ENCODE measurements around the gene HIRIP3. TPM values are rescaled to one million over a fixed set of nuclear protein-coding genes. Genes with fewer than 3 reads are reported as not detected.
"Not testable (repeated sequence)": the region's sequence is repeated elsewhere in the genome, so short reads cannot be mapped to it uniquely, and the experiment has no call there.

The HIRIP3 gene
- total RNA-seq, 1 experiment from 2014 or later, result 31.6 TPM

GRCh38 chr16:29959821-29960220 is 35.6 kb downstream of the HIRIP3 start:
- DNase-seq (ENCODE audit: low spot score), result not testable (repeated sequence)

- DNase-seq (ENCODE audit: low spot score), result no peak
Measured at GRCh38 chr16:29959293-29959692, 36.1 kb downstream of the HIRIP3 start.

- no peak for DNase-seq (ENCODE audit: low spot score)
Measured at GRCh38 chr16:29958756-29959155, 36.7 kb downstream of the HIRIP3 start.

- no peak for DNase-seq (ENCODE audit: low spot score)
Measured at GRCh38 chr16:29951625-29952365, 43.6 kb downstream of the HIRIP3 start.

GRCh38 chr16:29950806-29951461 is 44.5 kb downstream of the HIRIP3 start:
- no peak for DNase-seq (ENCODE audit: low spot score)

- DNase-seq (ENCODE audit: low spot score), result no peak
Measured at GRCh38 chr16:29947897-29948296, 47.5 kb downstream of the HIRIP3 start.

- DNase-seq (ENCODE audit: low spot score), result peak; percentile 100
Measured at GRCh38 chr16:29943846-29944799, 51.3 kb downstream of the HIRIP3 start.

Other genes with a start within 250 kb of the HIRIP3 start
- 0.09 TPM in 1 of 2 replicates, not detected in the other for gene C16orf54, start 249.6 kb downstream of the HIRIP3 start, total RNA-seq (2014; rRNA removed; shearing (Covaris generic))
- not detected in 2 replicates for gene ZG16, start 217.4 kb downstream of the HIRIP3 start, total RNA-seq (2014; rRNA removed; shearing (Covaris generic))
- gene KIF22, start 204.9 kb downstream of the HIRIP3 start, total RNA-seq (2014; rRNA removed; shearing (Covaris generic)), result 118 and 129 TPM in 2 replicates
- 205 and 254 TPM in 2 replicates for gene MAZ, start 189.1 kb downstream of the HIRIP3 start, total RNA-seq (2014; rRNA removed; shearing (Covaris generic))
- gene PRRT2, start 183.4 kb downstream of the HIRIP3 start, total RNA-seq (2014; rRNA removed; shearing (Covaris generic)), result 3.3 and 7.4 TPM in 2 replicates
- gene PAGR1, start 179.5 kb downstream of the HIRIP3 start, total RNA-seq (2014; rRNA removed; shearing (Covaris generic)), result 41.8 and 55.0 TPM in 2 replicates
- gene MVP, start 175.2 kb downstream of the HIRIP3 start, total RNA-seq (2014; rRNA removed; shearing (Covaris generic)), result 239 and 243 TPM in 2 replicates
- 112 and 119 TPM in 2 replicates for gene CDIPT, start 132.4 kb downstream of the HIRIP3 start, total RNA-seq (2014; rRNA removed; shearing (Covaris generic))
- 22.1 and 24.9 TPM in 2 replicates for gene SEZ6L2, start 96.1 kb downstream of the HIRIP3 start, total RNA-seq (2014; rRNA removed; shearing (Covaris generic))
- gene ASPHD1, start 95.1 kb downstream of the HIRIP3 start, total RNA-seq (2014; rRNA removed; shearing (Covaris generic)), result 18.4 and 22.0 TPM in 2 replicates
- gene KCTD13, start 69.4 kb downstream of the HIRIP3 start, total RNA-seq (2014; rRNA removed; shearing (Covaris generic)), result 11.0 and 12.5 TPM in 2 replicates
- 90.8 and 105 TPM in 2 replicates for gene TMEM219, start 33.5 kb downstream of the HIRIP3 start, total RNA-seq (2014; rRNA removed; shearing (Covaris generic))
- gene TAOK2, start 21.7 kb downstream of the HIRIP3 start, total RNA-seq (2014; rRNA removed; shearing (Covaris generic)), result 43.2 and 45.4 TPM in 2 replicates
- 151 and 184 TPM in 2 replicates for gene INO80E, start 624 bp upstream of the HIRIP3 start, total RNA-seq (2014; rRNA removed; shearing (Covaris generic))
- gene DOC2A, start 15.4 kb upstream of the HIRIP3 start, total RNA-seq (2014; rRNA removed; shearing (Covaris generic)), result 0.45 and 1.7 TPM in 2 replicates
- not detected in 2 replicates for gene C16orf92, start 27.6 kb upstream of the HIRIP3 start, total RNA-seq (2014; rRNA removed; shearing (Covaris generic))
- gene TLCD3B, start 35.7 kb upstream of the HIRIP3 start, total RNA-seq (2014; rRNA removed; shearing (Covaris generic)), result 0.38 and 1.1 TPM in 2 replicates
- gene ALDOA, start 70.1 kb upstream of the HIRIP3 start, total RNA-seq (2014; rRNA removed; shearing (Covaris generic)), result 1,380 and 1,410 TPM in 2 replicates
- gene PPP4C, start 80.4 kb upstream of the HIRIP3 start, total RNA-seq (2014; rRNA removed; shearing (Covaris generic)), result 185 and 215 TPM in 2 replicates
- not detected in 2 replicates for gene TBX6, start 96.3 kb upstream of the HIRIP3 start, total RNA-seq (2014; rRNA removed; shearing (Covaris generic))
- gene YPEL3, start 100.6 kb upstream of the HIRIP3 start, total RNA-seq (2014; rRNA removed; shearing (Covaris generic)), result 2.9 and 7.5 TPM in 2 replicates
- 1.8 and 2.8 TPM in 2 replicates for gene GDPD3, start 117.9 kb upstream of the HIRIP3 start, total RNA-seq (2014; rRNA removed; shearing (Covaris generic))
- gene MAPK3, start 127.6 kb upstream of the HIRIP3 start, total RNA-seq (2014; rRNA removed; shearing (Covaris generic)), result 34.4 and 46.6 TPM in 2 replicates
- 12.0 and 16.0 TPM in 2 replicates for gene CORO1A, start 188.0 kb upstream of the HIRIP3 start, total RNA-seq (2014; rRNA removed; shearing (Covaris generic))
- gene BOLA2B, start 198.0 kb upstream of the HIRIP3 start, total RNA-seq (2014; rRNA removed; shearing (Covaris generic)), result 246 and 504 TPM in 2 replicates
- 9.8 and 57.9 TPM in 2 replicates for gene SLX1A, start 198.3 kb upstream of the HIRIP3 start, total RNA-seq (2014; rRNA removed; shearing (Covaris generic))
- 5.1 and 6.6 TPM in 2 replicates for gene SULT1A3, start 203.6 kb upstream of the HIRIP3 start, total RNA-seq (2014; rRNA removed; shearing (Covaris generic))